GM12872 (cell line): ENCODE measurements around the gene RFC3.

Experiments
- TF ChIP-seq, protein P1 (sequence below): IDR thresholded peaks from 3 replicates; pipeline ENCODE4 v1.5.1; 2011; ENCODE audit warnings: low read depth, mild to moderate bottlenecking, low read length, moderate library complexity; ENCODE audit not compliant: insufficient read depth

Gene RFC3

GRCh38 chr13:33860526-33860925 lies 42.6 kb downstream of the RFC3 start:
- TF ChIP-seq, protein P1, sequence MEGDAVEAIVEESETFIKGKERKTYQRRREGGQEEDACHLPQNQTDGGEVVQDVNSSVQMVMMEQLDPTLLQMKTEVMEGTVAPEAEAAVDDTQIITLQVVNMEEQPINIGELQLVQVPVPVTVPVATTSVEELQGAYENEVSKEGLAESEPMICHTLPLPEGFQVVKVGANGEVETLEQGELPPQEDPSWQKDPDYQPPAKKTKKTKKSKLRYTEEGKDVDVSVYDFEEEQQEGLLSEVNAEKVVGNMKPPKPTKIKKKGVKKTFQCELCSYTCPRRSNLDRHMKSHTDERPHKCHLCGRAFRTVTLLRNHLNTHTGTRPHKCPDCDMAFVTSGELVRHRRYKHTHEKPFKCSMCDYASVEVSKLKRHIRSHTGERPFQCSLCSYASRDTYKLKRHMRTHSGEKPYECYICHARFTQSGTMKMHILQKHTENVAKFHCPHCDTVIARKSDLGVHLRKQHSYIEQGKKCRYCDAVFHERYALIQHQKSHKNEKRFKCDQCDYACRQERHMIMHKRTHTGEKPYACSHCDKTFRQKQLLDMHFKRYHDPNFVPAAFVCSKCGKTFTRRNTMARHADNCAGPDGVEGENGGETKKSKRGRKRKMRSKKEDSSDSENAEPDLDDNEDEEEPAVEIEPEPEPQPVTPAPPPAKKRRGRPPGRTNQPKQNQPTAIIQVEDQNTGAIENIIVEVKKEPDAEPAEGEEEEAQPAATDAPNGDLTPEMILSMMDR, result no peak

DNA sequence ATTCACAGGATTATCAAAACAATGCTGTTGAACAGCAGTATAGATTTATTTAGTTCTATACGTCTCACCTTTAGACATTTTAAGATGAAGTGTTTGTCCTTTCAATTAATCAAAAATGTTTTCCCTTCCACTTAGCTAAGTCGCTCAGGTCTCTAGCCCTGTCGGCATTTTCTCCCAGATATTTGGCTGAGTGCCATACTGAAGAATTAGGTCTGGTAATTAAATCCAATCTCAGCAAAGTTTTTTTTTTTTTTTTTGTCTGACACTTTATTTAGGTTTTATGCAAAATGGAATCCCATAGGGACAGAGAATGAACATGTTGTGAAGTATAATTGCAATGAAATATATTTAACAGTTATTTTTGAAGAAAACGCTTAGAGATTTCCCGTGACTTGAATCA lies 44.1 kb downstream of the RFC3 start:
- TF ChIP-seq, protein P1, result no peak

GRCh38 chr13:33863188-33863789 lies 45.3 kb downstream of the RFC3 start:
- TF ChIP-seq, protein P1, result no peak

- TF ChIP-seq, protein P1, result 0 out of 3 replicates have a peak, but pooled peaks have one; percentile 14
Measured at GRCh38 chr13:33865945-33866344, 48.0 kb downstream of the RFC3 start.

DNA sequence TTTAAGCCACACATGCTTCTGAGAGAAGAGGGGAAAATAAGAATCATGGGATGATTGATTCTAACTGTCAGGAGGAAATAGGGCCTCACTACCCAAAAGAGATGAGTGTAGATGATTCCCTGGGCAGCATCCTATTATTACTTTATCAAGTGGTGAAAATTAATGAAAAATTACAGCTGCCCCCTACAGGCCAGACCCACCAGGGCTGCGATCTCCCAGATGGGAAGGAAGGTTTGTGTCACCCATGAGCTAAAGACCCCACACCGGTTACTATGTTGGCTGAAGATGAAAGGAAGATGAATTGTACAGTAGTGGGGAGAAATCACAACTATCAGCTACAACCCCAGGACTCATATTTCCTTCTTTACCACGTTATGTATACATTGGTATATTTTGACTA lies 49.5 kb downstream of the RFC3 start:
- TF ChIP-seq, protein P1, result no peak

DNA sequence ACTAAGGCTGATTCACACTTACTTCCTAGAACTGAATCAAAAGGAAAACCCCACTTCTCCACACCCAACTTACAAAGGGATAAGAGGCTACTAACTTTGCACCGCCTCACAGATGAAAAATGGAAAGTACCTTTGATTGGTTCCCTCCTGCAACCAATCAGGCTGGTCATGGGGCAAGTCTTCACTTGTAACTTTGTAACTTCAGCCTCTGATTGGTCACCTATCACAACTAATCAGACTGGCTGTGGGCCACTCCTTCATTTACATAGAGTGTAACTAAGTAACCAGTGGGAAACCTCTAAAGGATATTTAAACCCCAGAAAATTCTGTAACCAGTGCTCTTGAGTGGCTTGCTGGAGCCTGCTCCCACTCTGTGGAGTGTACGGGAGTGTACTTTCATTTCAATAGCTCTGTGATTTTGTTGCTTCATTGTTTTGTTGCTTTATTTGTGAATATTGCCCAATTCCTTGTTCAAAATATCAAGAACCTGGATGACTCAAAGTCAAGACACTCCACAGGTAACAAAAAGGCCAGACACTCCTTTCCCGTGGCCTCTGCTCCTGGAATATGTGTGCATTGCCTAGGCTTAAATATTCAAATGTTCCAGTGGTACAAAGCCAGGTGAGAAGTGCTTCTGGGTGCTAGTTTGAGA lies 50.5 kb downstream of the RFC3 start:
- TF ChIP-seq, protein P1, result no peak

GRCh38 chr13:33869005-33869404 lies 51.1 kb downstream of the RFC3 start:
- TF ChIP-seq, protein P1, result no peak
